BLaER1 (cell line): ENCODE results near the gene GRAMD4.
A peak's percentile ranks its signal among the peaks of the same experiment; 100 is the strongest.

Experiments used
- H3K27ac ChIP-seq: shearing (Covaris generic); formaldehyde crosslinking; 2 replicates; pipeline ENCODE4 v1.8.1; 2022
- H3K27me3 ChIP-seq: shearing (Covaris generic); formaldehyde crosslinking; 2 replicates; pipeline ENCODE4 v1.8.1; 2022
- H3K36me3 ChIP-seq: shearing (Covaris generic); formaldehyde crosslinking; 2 replicates; pipeline ENCODE4 v1.8.1; 2022
- H3K4me1 ChIP-seq: shearing (Covaris generic); formaldehyde crosslinking; 2 replicates; pipeline ENCODE4 v1.8.1; 2022
- H3K4me2 ChIP-seq: shearing (Covaris generic); formaldehyde crosslinking; 2 replicates; pipeline ENCODE4 v1.8.1; 2022
- H3K4me3 ChIP-seq: shearing (Covaris generic); formaldehyde crosslinking; 2 replicates; pipeline ENCODE4 v1.8.1; 2022
- H3K9ac ChIP-seq: shearing (Covaris generic); formaldehyde crosslinking; 2 replicates; pipeline ENCODE4 v1.8.1; 2022
- H3K9me3 ChIP-seq: shearing (Covaris generic); formaldehyde crosslinking; 2 replicates; pipeline ENCODE4 v1.8.1; 2022
- H4K20me1 ChIP-seq: shearing (Covaris generic); formaldehyde crosslinking; 2 replicates; pipeline ENCODE4 v1.8.1; 2022
- Cebpa-rat ChIP-seq: shearing (Covaris generic); IDR thresholded peaks from 2 replicates; pipeline ENCODE4 v1.8.1; 2022

GRAMD4 gene

GRCh38 chr22:46665751-46666280 is 45.6 kb downstream of the GRAMD4 start:
- Histone ChIP-seq H3K27ac (no peak overlapping the region), H3K9me3 (no peaks in the 10 kb centered on the region), H3K4me3 (no peak overlapping the region), H3K27me3 (no peaks in the 10 kb centered on the region), H3K4me1 (peaks cover 79% of the 10 kb centered on the region), H4K20me1 (peaks cover 72% of the 10 kb centered on the region), H3K4me2 (no peak overlapping the region), H3K9ac (no peak overlapping the region), H3K36me3 (peaks cover 98% of the 10 kb centered on the region)
- TF ChIP-seq Cebpa-rat, result no peak

- Histone ChIP-seq H3K27ac (no peak overlapping the region), H3K4me2 (no peak overlapping the region), H3K4me3 (no peak overlapping the region), H4K20me1 (peaks cover 65% of the 10 kb centered on the region), H3K4me1 (peaks cover 79% of the 10 kb centered on the region), H3K36me3 (peaks cover 96% of the 10 kb centered on the region), H3K9me3 (no peaks in the 10 kb centered on the region), H3K9ac (no peak overlapping the region), H3K27me3 (no peaks in the 10 kb centered on the region)
- TF ChIP-seq Cebpa-rat, result no peak
Measured at GRCh38 chr22:46666577-46667244, 46.5 kb downstream of the GRAMD4 start.

GRCh38 chr22:46667245-46667623 is 47.0 kb downstream of the GRAMD4 start:
- peak overlapping the region; percentile 34; the same call in 1 of the 2 replicates for H3K4me2 ChIP-seq
- H3K27me3 ChIP-seq, result no peaks in the 10 kb centered on the region
- H3K9me3 ChIP-seq, result no peaks in the 10 kb centered on the region
- H3K4me3 ChIP-seq, result no peak overlapping the region
- H3K27ac ChIP-seq, result peak overlapping the region; percentile 60; the same call in 1 of the 2 replicates
- no peak overlapping the region for H3K9ac ChIP-seq
- H3K36me3 ChIP-seq, result peaks cover 91% of the 10 kb centered on the region
- H4K20me1 ChIP-seq, result peaks cover 65% of the 10 kb centered on the region
- no peak for TF ChIP-seq Cebpa-rat
- peaks cover 80% of the 10 kb centered on the region for H3K4me1 ChIP-seq

- H4K20me1 ChIP-seq, result peaks cover 63% of the 10 kb centered on the region
- no peak overlapping the region for H3K4me3 ChIP-seq
- peak overlapping the region; percentile 34; the same call in 1 of the 2 replicates for H3K4me2 ChIP-seq
- peaks cover 80% of the 10 kb centered on the region for H3K4me1 ChIP-seq
- H3K27me3 ChIP-seq, result no peaks in the 10 kb centered on the region
- no peak for TF ChIP-seq Cebpa-rat
- peak overlapping the region; percentile 48 for H3K9ac ChIP-seq
- peaks cover 83% of the 10 kb centered on the region for H3K36me3 ChIP-seq
- no peaks in the 10 kb centered on the region for H3K9me3 ChIP-seq
- peak overlapping the region; percentile 60 for H3K27ac ChIP-seq
Measured at GRCh38 chr22:46668116-46668515, 47.9 kb downstream of the GRAMD4 start.

GRCh38 chr22:46669201-46669600 is 49.0 kb downstream of the GRAMD4 start:
- Histone ChIP-seq H3K27ac (no peak overlapping the region), H3K4me2 (peak overlapping the region; percentile 34; the same call in 1 of the 2 replicates), H3K9ac (no peak overlapping the region), H3K4me1 (peaks cover 81% of the 10 kb centered on the region), H3K9me3 (no peaks in the 10 kb centered on the region), H3K4me3 (no peak overlapping the region), H3K36me3 (peaks cover 79% of the 10 kb centered on the region), H4K20me1 (peaks cover 60% of the 10 kb centered on the region), H3K27me3 (no peaks in the 10 kb centered on the region)
- no peak for TF ChIP-seq Cebpa-rat

GRCh38 chr22:46671824-46672432 is 51.7 kb downstream of the GRAMD4 start:
- Histone ChIP-seq H3K9ac (no peak overlapping the region), H3K4me1 (peaks cover 96% of the 10 kb centered on the region), H3K9me3 (no peaks in the 10 kb centered on the region), H4K20me1 (peaks cover 64% of the 10 kb centered on the region), H3K27me3 (no peaks in the 10 kb centered on the region), H3K36me3 (peaks cover 72% of the 10 kb centered on the region), H3K4me2 (peak overlapping the region; percentile 98), H3K4me3 (no peak overlapping the region), H3K27ac (peak overlapping the region; percentile 31; the same call in 1 of the 2 replicates)
- no peak for TF ChIP-seq Cebpa-rat

- Histone ChIP-seq H3K4me3 (peak overlapping the region; percentile 66; the same call in 1 of the 2 replicates), H4K20me1 (peaks cover 66% of the 10 kb centered on the region), H3K4me2 (peak overlapping the region; percentile 98), H3K4me1 (peaks cover 96% of the 10 kb centered on the region), H3K36me3 (peaks cover 72% of the 10 kb centered on the region), H3K27ac (peak overlapping the region; percentile 87), H3K9me3 (no peaks in the 10 kb centered on the region), H3K9ac (peak overlapping the region; percentile 79; the same call in 1 of the 2 replicates), H3K27me3 (no peaks in the 10 kb centered on the region)
- no peak for TF ChIP-seq Cebpa-rat
Measured at GRCh38 chr22:46672731-46673130, 52.5 kb downstream of the GRAMD4 start.

GRCh38 chr22:46673205-46673604 is 53.0 kb downstream of the GRAMD4 start:
- Histone ChIP-seq H3K4me2 (peak overlapping the region; percentile 98), H3K9ac (peak overlapping the region; percentile 79), H4K20me1 (peaks cover 67% of the 10 kb centered on the region), H3K9me3 (no peaks in the 10 kb centered on the region), H3K4me3 (peak overlapping the region; percentile 66; the same call in 1 of the 2 replicates), H3K27me3 (no peaks in the 10 kb centered on the region), H3K27ac (peak overlapping the region; percentile 87), H3K4me1 (peaks cover 96% of the 10 kb centered on the region), H3K36me3 (peaks cover 70% of the 10 kb centered on the region)
- TF ChIP-seq Cebpa-rat, result no peak

- H3K4me3 ChIP-seq, result peak overlapping the region; percentile 66
- H3K4me1 ChIP-seq, result peaks cover 96% of the 10 kb centered on the region
- no peaks in the 10 kb centered on the region for H3K9me3 ChIP-seq
- peaks cover 64% of the 10 kb centered on the region for H3K36me3 ChIP-seq
- H3K27ac ChIP-seq, result peak overlapping the region; percentile 87
- H3K27me3 ChIP-seq, result no peaks in the 10 kb centered on the region
- peak overlapping the region; percentile 98 for H3K4me2 ChIP-seq
- peak overlapping the region; percentile 79 for H3K9ac ChIP-seq
- no peak for TF ChIP-seq Cebpa-rat
- H4K20me1 ChIP-seq, result peaks cover 72% of the 10 kb centered on the region
Measured at GRCh38 chr22:46673662-46674236, 53.6 kb downstream of the GRAMD4 start.
